ENCODE results near the gene SQOR. TPM values are rescaled to one million over a fixed set of nuclear protein-coding genes. Genes with fewer than 3 reads are reported as not detected.

The SQOR gene
- total and polyA plus RNA-seq, 8 donors: 49.6 to 128 (median 62.8) TPM

DNA sequence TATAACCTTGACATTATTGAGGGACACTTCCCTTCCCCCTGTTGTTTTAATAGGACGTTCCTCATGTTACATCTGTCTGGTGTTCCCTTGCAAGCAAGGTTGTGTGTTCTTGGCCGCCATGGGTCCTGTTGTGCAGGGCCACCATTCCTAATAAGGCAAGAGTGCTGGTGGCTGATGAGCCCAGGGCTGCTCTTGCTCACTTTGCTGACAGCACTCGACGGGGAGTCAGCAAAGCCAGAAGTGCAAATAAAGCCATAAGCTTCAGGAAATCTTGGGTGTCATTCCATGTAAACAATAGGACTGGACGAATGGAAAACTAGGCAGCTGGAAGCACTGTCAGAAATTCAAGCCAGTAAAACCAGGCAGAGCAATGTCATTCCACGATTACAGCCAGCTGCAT is 75.8 kb downstream of the SQOR start:
- Histone ChIP-seq H3K4me1 (peaks cover 0 to 19% (median 8%) of the 10 kb centered on the region in 4 donors), H3K27ac (peak overlapping the region in 1 of 5 donors; percentile 38), H3K4me3 (no peak overlapping the region), H3K9me3 (no peaks in the 10 kb centered on the region), H3K27me3 (no peaks in the 10 kb centered on the region), H3K36me3 (no peaks in the 10 kb centered on the region)
- peak in 1 of 2 donors; percentile 46 for DNase-seq
- intact Hi-C loops (cut with DNase I; ENCODE audit: low total_unique reads): no loop called here
- WGBS, 5 donors: 20 to 32% (median 28%) methylated on average over 6 of the region's 6 CpGs
- TF ChIP-seq POLR2AphosphoS5 (IDR thresholded peaks at IDR 0.05) (peak in 2 of 3 donors; percentile 10), POLR2A (IDR thresholded peaks at IDR 0.05) (no peak)

DNA sequence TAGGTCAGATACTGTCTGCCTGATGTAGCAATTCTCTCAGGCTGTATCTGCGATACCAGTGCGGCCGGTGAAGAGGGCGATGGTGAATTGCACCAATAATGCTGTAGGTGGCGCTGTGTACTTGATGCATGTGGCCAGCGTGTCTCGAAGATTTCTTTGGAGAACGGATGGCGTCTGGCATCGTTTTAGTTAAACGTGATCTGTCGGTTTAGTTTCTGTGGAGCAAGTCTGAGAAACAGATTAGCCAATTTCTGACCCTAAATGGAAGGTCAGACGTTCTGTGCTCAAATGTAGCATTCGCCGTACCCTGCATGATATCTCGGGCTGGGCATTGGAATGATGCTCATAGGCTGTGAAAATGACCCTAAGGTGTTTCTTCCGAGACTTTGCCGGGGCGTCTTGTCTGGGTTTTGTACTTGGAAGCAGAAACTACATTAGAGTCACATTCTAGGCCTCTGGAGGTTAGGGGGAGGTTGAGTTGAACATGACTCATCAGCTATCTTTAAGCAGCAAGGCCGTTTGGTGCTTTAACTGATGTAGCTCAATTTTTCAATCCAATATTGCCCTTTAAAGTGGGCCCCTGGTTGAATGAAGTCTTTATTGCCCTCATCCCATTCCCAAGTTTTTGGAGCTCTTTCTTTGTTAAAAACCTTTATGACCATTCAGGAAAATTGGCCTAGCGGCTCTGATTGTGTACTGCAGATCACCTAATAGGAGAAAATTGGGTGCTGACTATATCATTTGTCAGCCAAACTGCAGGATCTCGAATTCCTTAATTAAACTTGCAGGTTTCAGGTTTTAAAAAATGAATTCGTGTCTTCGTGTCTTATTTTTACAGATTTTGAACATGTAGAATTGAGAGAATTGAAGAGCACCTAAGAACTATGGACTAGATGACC is 80.0 kb downstream of the SQOR start:
- TF ChIP-seq, protein P1, sequence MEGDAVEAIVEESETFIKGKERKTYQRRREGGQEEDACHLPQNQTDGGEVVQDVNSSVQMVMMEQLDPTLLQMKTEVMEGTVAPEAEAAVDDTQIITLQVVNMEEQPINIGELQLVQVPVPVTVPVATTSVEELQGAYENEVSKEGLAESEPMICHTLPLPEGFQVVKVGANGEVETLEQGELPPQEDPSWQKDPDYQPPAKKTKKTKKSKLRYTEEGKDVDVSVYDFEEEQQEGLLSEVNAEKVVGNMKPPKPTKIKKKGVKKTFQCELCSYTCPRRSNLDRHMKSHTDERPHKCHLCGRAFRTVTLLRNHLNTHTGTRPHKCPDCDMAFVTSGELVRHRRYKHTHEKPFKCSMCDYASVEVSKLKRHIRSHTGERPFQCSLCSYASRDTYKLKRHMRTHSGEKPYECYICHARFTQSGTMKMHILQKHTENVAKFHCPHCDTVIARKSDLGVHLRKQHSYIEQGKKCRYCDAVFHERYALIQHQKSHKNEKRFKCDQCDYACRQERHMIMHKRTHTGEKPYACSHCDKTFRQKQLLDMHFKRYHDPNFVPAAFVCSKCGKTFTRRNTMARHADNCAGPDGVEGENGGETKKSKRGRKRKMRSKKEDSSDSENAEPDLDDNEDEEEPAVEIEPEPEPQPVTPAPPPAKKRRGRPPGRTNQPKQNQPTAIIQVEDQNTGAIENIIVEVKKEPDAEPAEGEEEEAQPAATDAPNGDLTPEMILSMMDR (IDR thresholded peaks at IDR 0.05): peak in 5 of 7 experiments; percentile 60 to 80 (median 69)
- no peak for TF ChIP-seq POLR2A (IDR thresholded peaks at IDR 0.05)
- Histone ChIP-seq H3K36me3 (no peaks in the 10 kb centered on the region), H3K9me3 (no peaks in the 10 kb centered on the region), H3K4me3 (no peak overlapping the region), H3K27ac (no peak overlapping the region), H3K4me1 (peaks cover 0 to 19% (median 6%) of the 10 kb centered on the region in 4 donors), H3K27me3 (peaks cover 0 to 6% (median 5%) of the 10 kb centered on the region in 3 donors)
- peak; percentile 69 to 86 for DNase-seq
- intact Hi-C loops (cut with DNase I; ENCODE audit: low total_unique reads): no loop called here
- 32 to 39% (median 36%) methylated on average over 24 of the region's 24 CpGs for WGBS, 5 donors

DNA sequence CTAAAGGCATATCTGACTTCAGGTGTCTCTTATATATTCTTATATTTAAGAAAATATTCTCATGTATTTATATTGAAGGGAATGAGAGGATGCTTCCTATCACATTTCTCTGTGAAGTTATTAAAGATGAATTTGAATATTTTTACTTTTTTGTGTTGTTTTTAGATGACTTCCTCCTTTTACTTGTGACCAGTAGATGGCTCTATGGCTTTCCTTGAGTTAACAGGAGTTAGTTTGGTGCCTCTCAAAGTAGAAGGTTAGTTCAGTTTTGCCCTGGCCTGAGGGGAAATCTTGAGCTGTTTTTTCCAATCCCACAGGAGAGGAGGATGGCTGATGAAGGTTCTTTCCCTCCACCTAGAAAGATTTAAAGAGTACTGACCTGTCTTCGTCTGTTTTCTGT is 80.7 kb downstream of the SQOR start:
- Histone ChIP-seq H3K4me3 (no peak overlapping the region), H3K4me1 (peaks cover 0 to 13% (median 6%) of the 10 kb centered on the region in 4 donors), H3K27ac (no peak overlapping the region), H3K27me3 (peaks cover 0 to 6% (median 5%) of the 10 kb centered on the region in 3 donors), H3K9me3 (no peaks in the 10 kb centered on the region), H3K36me3 (no peaks in the 10 kb centered on the region)
- intact Hi-C loops (cut with DNase I; ENCODE audit: low total_unique reads): no loop called here
- TF ChIP-seq, protein P1 (IDR thresholded peaks at IDR 0.05): no peak
- TF ChIP-seq EP300 (IDR thresholded peaks at IDR 0.05): no peak
- TF ChIP-seq POLR2AphosphoS5 (IDR thresholded peaks at IDR 0.05): no peak
- TF ChIP-seq POLR2A (IDR thresholded peaks at IDR 0.05): no peak
- 73 to 94% (median 84%) methylated on average over 1 of the region's 1 CpG for WGBS, 5 donors
- peak in 1 of 2 donors; percentile 38 for DNase-seq

DNA sequence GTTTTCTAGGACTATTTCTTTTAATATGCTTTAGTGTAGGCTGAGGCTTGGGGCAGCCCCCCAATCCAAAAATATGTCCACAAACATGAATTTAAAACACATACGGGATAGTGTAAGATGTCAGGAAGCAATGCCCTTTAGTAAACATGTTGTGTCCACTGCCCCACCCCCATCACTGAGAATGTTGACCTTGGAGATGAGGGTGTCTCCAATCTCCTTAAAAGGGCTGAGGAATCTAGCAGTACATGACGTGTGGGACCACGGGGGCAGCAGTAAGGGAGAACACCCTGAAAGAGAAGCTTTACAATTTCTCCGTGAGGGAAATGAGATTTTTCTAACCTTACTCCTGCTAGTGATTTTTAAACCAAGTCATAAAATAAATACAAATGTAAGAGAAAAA is 84.7 kb downstream of the SQOR start:
- peak in 1 of 2 donors; percentile 29 for DNase-seq
- H3K27me3 ChIP-seq: peaks cover 0 to 6% (median 5%) of the 10 kb centered on the region in 3 donors
- H3K27ac ChIP-seq: no peak overlapping the region
- no peak overlapping the region for H3K4me3 ChIP-seq
- WGBS, 5 donors: 19 to 32% (median 23%) methylated on average over 4 of the region's 4 CpGs
- H3K36me3 ChIP-seq: no peaks in the 10 kb centered on the region
- peaks cover 0 to 4% (median 4%) of the 10 kb centered on the region in 4 donors for H3K4me1 ChIP-seq
- TF ChIP-seq POLR2A (IDR thresholded peaks at IDR 0.05) (no peak), EP300 (IDR thresholded peaks at IDR 0.05) (no peak), POLR2AphosphoS5 (IDR thresholded peaks at IDR 0.05) (no peak)
- TF ChIP-seq, protein P1 (IDR thresholded peaks at IDR 0.05): no peak
- intact Hi-C loops (cut with DNase I; ENCODE audit: low total_unique reads): no loop called here
- no peaks in the 10 kb centered on the region for H3K9me3 ChIP-seq

DNA sequence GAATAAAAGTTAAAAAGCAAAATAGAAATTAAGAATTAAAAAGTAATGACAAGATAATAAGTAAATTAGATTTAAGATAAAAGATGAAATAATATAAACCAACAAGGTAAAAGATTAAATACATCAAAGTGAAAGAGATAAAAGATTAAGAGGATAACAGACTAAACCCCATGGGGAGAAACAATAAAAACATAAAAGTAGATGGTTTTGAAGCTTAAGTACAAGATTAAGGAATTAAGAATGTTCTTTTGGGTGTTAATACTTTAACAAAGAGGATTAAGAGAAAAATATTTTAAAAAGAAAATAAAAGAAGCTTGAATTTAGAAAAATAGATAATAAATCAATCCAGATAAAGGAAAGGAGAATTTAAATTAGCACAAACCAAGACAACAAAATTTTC is 85.4 kb downstream of the SQOR start:
- Histone ChIP-seq H3K36me3 (no peaks in the 10 kb centered on the region), H3K4me1 (no peaks in the 10 kb centered on the region), H3K27ac (no peak overlapping the region), H3K27me3 (peaks cover 0 to 6% (median 5%) of the 10 kb centered on the region in 3 donors), H3K9me3 (no peaks in the 10 kb centered on the region), H3K4me3 (no peak overlapping the region)
- intact Hi-C loops (cut with DNase I; ENCODE audit: low total_unique reads): no loop called here
- DNase-seq: no peak
- no peak for TF ChIP-seq EP300 (IDR thresholded peaks at IDR 0.05)
- no peak for TF ChIP-seq POLR2A (IDR thresholded peaks at IDR 0.05)
- TF ChIP-seq, protein P1 (IDR thresholded peaks at IDR 0.05): no peak
- no peak for TF ChIP-seq POLR2AphosphoS5 (IDR thresholded peaks at IDR 0.05)

All from stomach (tissue), 9 donors.